ENCODE results near the gene PTPN12. TPM values are rescaled to one million over a fixed set of nuclear protein-coding genes. Genes with fewer than 3 reads are reported as not detected.

PTPN12 gene
- total RNA-seq, 4 donors from 2014 or later: 46.8 to 103 (median 70.6) TPM

DNA sequence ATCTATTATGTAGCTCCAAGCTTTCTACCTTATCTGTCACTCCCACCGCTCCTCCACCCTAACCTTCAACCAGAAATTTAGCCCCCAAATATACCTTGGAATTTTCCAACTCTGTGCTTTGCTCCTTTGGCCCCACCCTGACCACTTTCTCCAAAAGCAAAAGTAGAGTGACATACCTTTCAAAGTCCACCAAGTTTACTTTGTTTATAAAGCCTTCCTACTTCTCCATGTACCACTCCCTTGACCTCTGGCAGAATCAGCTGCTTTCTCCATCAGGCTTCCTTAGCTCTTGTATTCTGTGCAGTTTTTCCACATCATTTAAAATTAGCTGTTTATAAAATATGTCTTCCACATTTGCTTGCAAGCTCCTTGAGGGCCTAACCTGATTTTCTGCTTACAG is 118.3 kb downstream of the PTPN12 start:
- TF ChIP-seq POLR2AphosphoS5 (IDR thresholded peaks at IDR 0.05) (no peak), EP300 (IDR thresholded peaks at IDR 0.05; ENCODE audit: low read depth) (no peak), POLR2A (IDR thresholded peaks at IDR 0.05) (no peak), CTCF (IDR thresholded peaks at IDR 0.05) (no peak)
- Histone ChIP-seq H3K36me3 (no peaks in the 10 kb centered on the region), H3K27me3 (no peaks in the 10 kb centered on the region), H3K9me3 (no peaks in the 10 kb centered on the region), H3K4me3 (no peak overlapping the region), H3K27ac (peak overlapping the region; percentile 55 to 80 (median 64)), H3K4me1 (peaks cover 4 to 57% (median 23%) of the 10 kb centered on the region in 4 donors)
- 50 to 93% methylated on average over 1 of the region's 1 CpG for WGBS, 2 donors (ENCODE audit: low coverage in 1 of 2)
- in situ Hi-C loops (cut with MboI; ENCODE audit: low pct_ligation_motif_present in 1 of 4, low pct_unique_long_range_greater_than_20kb in 1 of 4, low sequenced_read_pairs in 3 of 4) (loop anchor here in 2 of 4 donors (5.0 to 25.0 kb wide), 4 partner anchors 99 to 282 kb away; no protein-coding TSS in a partner anchor), intact Hi-C loops (cut with DNase I; ENCODE audit: low total_unique reads) (loop anchor here (5.0 kb wide), 1 partner anchor 102 kb away; no protein-coding TSS in a partner anchor)
- DNase-seq: no peak

DNA sequence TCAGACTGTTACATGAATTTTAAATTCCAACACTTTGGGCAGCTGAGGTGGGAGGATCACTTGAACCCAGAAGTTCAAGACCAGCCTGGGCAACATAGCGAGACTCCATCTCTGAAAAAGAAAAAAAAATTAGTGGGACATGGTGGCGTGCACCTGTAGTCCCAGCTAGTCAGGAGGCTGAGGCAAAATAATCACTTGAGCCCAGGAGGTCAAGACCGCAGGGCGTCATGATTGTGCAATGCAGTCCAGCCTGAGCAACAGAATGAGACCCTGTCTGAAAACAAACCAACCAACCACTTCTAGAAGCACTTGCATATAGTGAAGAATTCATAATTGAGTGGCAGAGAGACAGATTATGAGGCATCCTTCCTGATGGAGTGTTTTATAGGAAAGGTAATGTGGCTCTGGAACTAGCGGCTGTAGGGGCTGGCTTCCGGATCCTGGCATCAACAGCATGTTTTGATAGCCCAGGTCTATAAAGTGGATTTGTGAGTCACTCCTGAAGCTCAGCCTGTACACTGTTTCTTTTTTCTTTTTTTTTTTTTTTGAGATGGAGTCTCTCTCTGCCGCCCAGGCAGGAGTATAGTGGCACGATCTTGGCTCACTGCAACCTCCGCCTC is 118.9 kb downstream of the PTPN12 start:
- H3K9me3 ChIP-seq: no peaks in the 10 kb centered on the region
- in situ Hi-C loops (cut with MboI; ENCODE audit: low pct_ligation_motif_present in 1 of 4, low pct_unique_long_range_greater_than_20kb in 1 of 4, low sequenced_read_pairs in 3 of 4): loop anchor here in 2 of 4 donors (5.0 to 25.0 kb wide), 4 partner anchors 99 to 281 kb away; no protein-coding TSS in a partner anchor
- H3K36me3 ChIP-seq: no peaks in the 10 kb centered on the region
- intact Hi-C loops (cut with DNase I; ENCODE audit: low total_unique reads): loop anchor here (5.0 kb wide), 1 partner anchor 101 kb away; no protein-coding TSS in a partner anchor
- H3K27me3 ChIP-seq: no peaks in the 10 kb centered on the region
- H3K4me3 ChIP-seq: no peak overlapping the region
- peak; percentile 51 for DNase-seq
- H3K27ac ChIP-seq: peak overlapping the region; percentile 55 to 80 (median 64)
- TF ChIP-seq CTCF (IDR thresholded peaks at IDR 0.05): no peak
- 61 to 70% methylated on average over 8 to 9 of the region's 9 CpGs for WGBS, 2 donors (ENCODE audit: low coverage in 1 of 2)
- H3K4me1 ChIP-seq: peaks cover 4 to 57% (median 23%) of the 10 kb centered on the region in 4 donors

DNA sequence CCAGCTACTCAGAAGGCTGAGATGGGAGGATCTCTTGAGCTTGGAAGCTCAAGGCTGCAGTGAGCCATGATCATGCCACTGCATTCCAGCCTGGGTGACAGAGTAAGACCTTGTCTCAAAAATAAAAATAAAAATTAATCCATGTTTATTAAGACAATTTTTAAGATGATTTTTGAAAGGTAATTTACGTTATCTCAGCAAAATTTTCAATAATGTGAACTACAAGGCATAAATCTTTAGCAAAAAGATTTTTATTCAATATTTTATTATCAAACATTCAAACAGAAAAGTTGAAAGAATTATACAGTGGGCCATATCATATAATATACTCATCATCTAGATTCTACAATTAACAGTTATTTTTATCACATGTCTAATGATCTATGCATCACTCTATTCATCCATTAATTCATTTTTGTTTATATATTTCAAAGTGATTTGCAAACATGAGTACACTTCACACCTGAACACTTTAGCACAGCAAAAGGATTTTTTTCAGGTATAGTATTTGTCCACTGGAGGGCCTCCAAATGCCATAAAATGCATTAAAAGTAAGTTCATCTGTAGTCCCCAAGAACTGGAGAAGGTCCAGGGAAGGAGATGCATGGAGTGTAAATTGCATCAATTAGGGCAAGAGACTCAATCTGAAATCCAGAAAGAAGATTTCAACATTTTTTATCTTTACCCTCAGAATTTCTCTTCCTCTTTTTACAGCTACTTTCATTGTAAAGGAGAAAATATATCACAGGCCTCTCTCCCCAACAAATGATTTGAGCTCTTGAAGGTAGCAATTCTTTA is 120.5 kb downstream of the PTPN12 start:
- Histone ChIP-seq H3K36me3 (no peaks in the 10 kb centered on the region), H3K4me1 (peaks cover 4 to 48% (median 21%) of the 10 kb centered on the region in 4 donors), H3K27ac (no peak overlapping the region), H3K4me3 (no peak overlapping the region), H3K9me3 (no peaks in the 10 kb centered on the region), H3K27me3 (no peaks in the 10 kb centered on the region)
- in situ Hi-C loops (cut with MboI; ENCODE audit: low pct_ligation_motif_present in 1 of 4, low pct_unique_long_range_greater_than_20kb in 1 of 4, low sequenced_read_pairs in 3 of 4) (loop anchor here in 2 of 4 donors (5.0 to 25.0 kb wide), 4 partner anchors 97 to 280 kb away; no protein-coding TSS in a partner anchor), intact Hi-C loops (cut with DNase I; ENCODE audit: low total_unique reads) (loop anchor here (5.0 kb wide), 1 partner anchor 100 kb away; no protein-coding TSS in a partner anchor)
- WGBS, 2 donors (ENCODE audit: low coverage in 1 of 2): 68 to 73% methylated on average over 1 of the region's 1 CpG
- TF ChIP-seq POLR2A (IDR thresholded peaks at IDR 0.05) (no peak), POLR2AphosphoS5 (IDR thresholded peaks at IDR 0.05) (no peak), EP300 (IDR thresholded peaks at IDR 0.05; ENCODE audit: low read depth) (no peak), CTCF (IDR thresholded peaks at IDR 0.05) (peak; percentile 43 to 74 (median 56))
- DNase-seq: no peak

GRCh38 chr7:77658928-77659327 is 121.8 kb downstream of the PTPN12 start:
- TF ChIP-seq POLR2A (IDR thresholded peaks at IDR 0.05): no peak
- TF ChIP-seq CTCF (IDR thresholded peaks at IDR 0.05): no peak
- no peak for TF ChIP-seq POLR2AphosphoS5 (IDR thresholded peaks at IDR 0.05)
- TF ChIP-seq EP300 (IDR thresholded peaks at IDR 0.05; ENCODE audit: low read depth): no peak
- DNase-seq: no peak
- Histone ChIP-seq H3K27ac (no peak overlapping the region), H3K4me3 (no peak overlapping the region), H3K27me3 (no peaks in the 10 kb centered on the region), H3K9me3 (no peaks in the 10 kb centered on the region), H3K4me1 (peaks cover 1 to 35% (median 15%) of the 10 kb centered on the region in 4 donors), H3K36me3 (no peaks in the 10 kb centered on the region)
- in situ Hi-C loops (cut with MboI; ENCODE audit: low pct_ligation_motif_present in 1 of 4, low pct_unique_long_range_greater_than_20kb in 1 of 4, low sequenced_read_pairs in 3 of 4) (loop anchor here in 2 of 4 donors (5.0 to 25.0 kb wide), 4 partner anchors 96 to 278 kb away; no protein-coding TSS in a partner anchor), intact Hi-C loops (cut with DNase I; ENCODE audit: low total_unique reads) (loop anchor here (5.0 kb wide), 1 partner anchor 98 kb away; no protein-coding TSS in a partner anchor)
- WGBS, 2 donors (ENCODE audit: low coverage in 1 of 2): 91 to 97% methylated on average over 1 to 5 of the region's 5 CpGs
